Measurements from ENCODE around the gene ZBED2.

DNA sequence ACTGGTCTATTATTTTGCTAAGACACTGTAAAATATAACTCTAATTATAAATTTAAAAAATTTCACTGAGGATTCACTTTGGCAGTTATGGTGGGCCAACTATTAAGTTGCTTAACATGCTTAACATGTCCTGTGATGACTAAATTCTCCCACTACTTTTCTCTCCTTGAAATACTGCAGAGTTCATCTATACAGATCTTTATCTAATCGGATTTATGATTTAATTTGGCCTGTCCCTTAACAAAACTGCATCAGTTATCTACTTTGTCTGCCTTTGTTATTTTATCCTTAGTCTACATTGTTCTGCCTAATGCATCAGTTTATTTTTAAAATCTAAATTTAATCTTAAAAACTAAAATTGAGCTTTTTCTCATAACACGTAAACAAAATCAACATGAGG, 26.8 kb downstream of the ZBED2 start:
- TF ChIP-seq, protein P1, sequence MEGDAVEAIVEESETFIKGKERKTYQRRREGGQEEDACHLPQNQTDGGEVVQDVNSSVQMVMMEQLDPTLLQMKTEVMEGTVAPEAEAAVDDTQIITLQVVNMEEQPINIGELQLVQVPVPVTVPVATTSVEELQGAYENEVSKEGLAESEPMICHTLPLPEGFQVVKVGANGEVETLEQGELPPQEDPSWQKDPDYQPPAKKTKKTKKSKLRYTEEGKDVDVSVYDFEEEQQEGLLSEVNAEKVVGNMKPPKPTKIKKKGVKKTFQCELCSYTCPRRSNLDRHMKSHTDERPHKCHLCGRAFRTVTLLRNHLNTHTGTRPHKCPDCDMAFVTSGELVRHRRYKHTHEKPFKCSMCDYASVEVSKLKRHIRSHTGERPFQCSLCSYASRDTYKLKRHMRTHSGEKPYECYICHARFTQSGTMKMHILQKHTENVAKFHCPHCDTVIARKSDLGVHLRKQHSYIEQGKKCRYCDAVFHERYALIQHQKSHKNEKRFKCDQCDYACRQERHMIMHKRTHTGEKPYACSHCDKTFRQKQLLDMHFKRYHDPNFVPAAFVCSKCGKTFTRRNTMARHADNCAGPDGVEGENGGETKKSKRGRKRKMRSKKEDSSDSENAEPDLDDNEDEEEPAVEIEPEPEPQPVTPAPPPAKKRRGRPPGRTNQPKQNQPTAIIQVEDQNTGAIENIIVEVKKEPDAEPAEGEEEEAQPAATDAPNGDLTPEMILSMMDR (IDR thresholded peaks at IDR 0.05), result no peak
- no peak for TF ChIP-seq POLR2A (IDR thresholded peaks at IDR 0.05)
